Upper lobe of left lung (tissue), 4 donors: ENCODE data around the gene MAP1LC3A.

Experiments
- CTCF ChIP-seq, 6 experiments: fragments of 450-650 bp in 4 of 6; fragments of 200-600 bp in 2 of 6; sonication (generic) in 2 of 6; IDR thresholded peaks; one replicate each; pipeline ENCODE4 v1.5.1; 2016 to 2019; ENCODE audit warnings: antibody characterized with exemption in 6 of 6
- POLR2AphosphoS5 ChIP-seq, 2 donors: sonication (generic); formaldehyde crosslinking; IDR thresholded peaks; one replicate each; pipeline ENCODE4 v1.5.1; 2017; ENCODE audit warnings: antibody characterized with exemption in 2 of 2

DNA sequence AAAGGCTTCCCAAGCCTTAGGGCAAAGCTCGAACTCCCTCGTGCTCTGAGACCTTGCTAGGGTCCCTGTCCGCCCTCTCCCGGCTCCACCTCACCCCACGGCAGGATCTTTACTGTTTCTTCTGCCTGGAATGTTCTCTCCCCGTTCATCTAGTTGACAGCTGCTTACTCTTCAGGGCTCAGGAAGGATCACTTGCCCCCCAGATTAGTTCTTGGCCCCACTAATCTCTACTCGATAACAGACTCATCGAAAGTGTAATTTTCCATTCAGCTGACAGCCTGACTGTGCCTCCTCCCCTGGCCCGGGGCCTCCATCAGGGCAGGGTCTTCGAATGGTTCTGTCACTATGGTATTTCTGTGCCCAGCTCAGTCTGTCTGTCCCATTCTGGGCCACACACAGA lies 3.1 kb downstream of the MAP1LC3A start:
- TF ChIP-seq CTCF (IDR thresholded peaks at IDR 0.05) = no peak
- TF ChIP-seq POLR2AphosphoS5 (IDR thresholded peaks at IDR 0.05) = no peak
